Stimulated activated effector memory CD8-positive, alpha-beta T cell treated with anti-CD3 and anti-CD28 coated beads, Interleukin-12 subunit alpha, Interleukin-12 subunit beta, amount 100 ng/mL, for 72 hours (primary cell): ENCODE results near the gene DGKZ.

Experiments used
- ATAC-seq: fragments of 150-1000 bp; cut with Tn5 transposase; 2 replicates; pipeline ENCODE4 v1.10.0; 2021
- DNase-seq, 2 donors: peaks; one replicate each; pipeline ENCODE4 v3.0.0; 2021 to 2022; ENCODE audit warnings: low spot score in 2 of 2
- H3K27ac Mint-ChIP-seq: one replicate; pipeline ENCODE4 v1.8.0; 2022; ENCODE audit warnings: mild to moderate bottlenecking, mixed read lengths
- H3K36me3 Mint-ChIP-seq: one replicate; pipeline ENCODE4 v1.8.0; 2022; ENCODE audit warnings: mild to moderate bottlenecking, mixed read lengths
- H3K4me1 Mint-ChIP-seq: one replicate; pipeline ENCODE4 v1.8.0; 2022; ENCODE audit warnings: mixed read lengths
- H3K4me3 Mint-ChIP-seq: one replicate; pipeline ENCODE4 v1.8.0; 2022; ENCODE audit warnings: mild to moderate bottlenecking, mixed read lengths
- H3K9me3 Mint-ChIP-seq: one replicate; pipeline ENCODE4 v1.8.0; 2022; ENCODE audit warnings: mixed read lengths

Gene DGKZ

GRCh38 chr11:46427364-46427763 lies 80.1 kb downstream of the DGKZ start:
- H3K9me3 Mint-ChIP-seq = no peaks in the 10 kb centered on the region

GRCh38 chr11:46429717-46430116 lies 82.5 kb downstream of the DGKZ start:
- DNase-seq (no peak), ATAC-seq (no peak)
- no peak overlapping the region for H3K27ac Mint-ChIP-seq
- no peaks in the 10 kb centered on the region for H3K4me1 Mint-ChIP-seq
- H3K9me3 Mint-ChIP-seq = no peaks in the 10 kb centered on the region
- H3K4me3 Mint-ChIP-seq = no peak overlapping the region
- peaks cover 82% of the 10 kb centered on the region for H3K36me3 Mint-ChIP-seq

More at GRCh38 chr11:46427364-46427763, 80.1 kb downstream of the DGKZ start:
- Mint-ChIP-seq H3K36me3 (peaks cover 72% of the 10 kb centered on the region), H3K4me3 (no peak overlapping the region), H3K27ac (no peak overlapping the region), H3K4me1 (no peaks in the 10 kb centered on the region)
- DNase-seq = no peak
- ATAC-seq = no peak
